ENCODE results near the gene GPC6.

- TF ChIP-seq CTCF (IDR thresholded peaks at IDR 0.05) (no peak), POLR2AphosphoS5 (IDR thresholded peaks at IDR 0.05) (no peak)
Measured at GRCh38 chr13:94311893-94312292, 1085.3 kb downstream of the GPC6 start.

Data from suprapubic skin (tissue), 3 donors.